ENCODE results near the gene PUDP. TPM values are rescaled to one million over a fixed set of nuclear protein-coding genes. Genes with fewer than 3 reads are reported as not detected.

Gene PUDP
- 17.0 and 17.1 TPM in 2 replicates for polyA plus RNA-seq (2013)

DNA sequence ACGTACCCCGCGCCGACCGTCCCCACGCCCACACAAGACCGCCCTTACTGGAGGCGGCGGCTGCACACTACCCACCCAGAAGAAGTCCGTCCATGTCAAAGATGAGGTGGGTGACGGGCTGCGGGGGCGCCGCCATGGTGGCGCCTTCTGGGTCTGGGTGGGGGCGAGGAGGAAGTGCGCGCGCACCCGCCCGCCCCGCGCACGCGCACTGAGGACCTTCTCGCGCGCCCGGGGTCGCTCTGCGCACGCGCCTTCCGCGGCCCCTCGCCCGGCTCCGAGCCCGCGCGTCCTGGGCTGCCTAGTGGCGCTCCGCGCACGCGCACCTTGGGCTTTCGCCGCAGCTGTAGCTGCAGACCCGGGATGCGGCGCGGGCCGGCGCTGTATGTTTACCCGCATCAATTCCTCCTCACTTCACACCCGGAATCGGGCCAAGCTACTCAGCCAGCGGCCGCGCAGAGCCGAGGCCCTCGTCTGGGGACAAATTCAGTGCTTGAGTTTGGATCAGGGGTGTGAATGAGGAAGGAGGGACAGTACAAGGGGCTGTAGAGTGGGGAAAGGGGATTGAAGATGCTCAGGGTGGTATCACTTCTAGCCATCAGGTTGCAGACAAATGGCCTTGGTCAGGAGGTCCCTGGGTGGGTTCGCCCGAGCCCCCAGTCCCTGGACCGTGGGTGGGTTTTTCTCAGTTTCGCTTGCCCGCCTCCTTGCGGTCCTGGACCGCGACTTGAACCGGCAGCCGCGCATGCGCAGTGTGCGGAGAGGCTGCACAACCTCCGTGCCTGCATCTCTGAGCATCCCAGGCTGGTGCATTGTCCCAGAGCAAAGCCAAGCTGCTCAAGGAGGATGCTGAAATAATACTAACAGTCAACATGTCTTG lies at the start of gene PUDP:
Gene PUDP (minus strand): TSS at position 176 of the 877 bp plus-strand sequence. CDS start 40 bp downstream, at position 136.
- Histone ChIP-seq H4K91ac (ENCODE audit: low read depth, low read length) (peak within 1 kb of the TSS; percentile 99), H4K12ac (ENCODE audit: low read depth, low read length) (peak within 1 kb of the TSS; percentile 97), H3K79me1 (ENCODE audit: low read length) (peaks cover 3% of the 10 kb centered on the region), H3K27me3 (ENCODE audit: insufficient read depth, low read length) (no peaks in the 10 kb centered on the region), H2BK5ac (ENCODE audit: low read depth, low read length, poor library complexity) (peak within 1 kb of the TSS; percentile 93), H3K9ac (ENCODE audit: low read length) (peak within 1 kb of the TSS; percentile 82), H3K18ac (ENCODE audit: low read length) (peak within 1 kb of the TSS; percentile 91), H3K4me1 (ENCODE audit: control insufficient read depth in 1 of 2, insufficient read depth in 2 of 2, low read length in 2 of 2) (peaks cover 0 to 3% of the 10 kb centered on the region in 2 experiments), H3K9me3 (ENCODE audit: insufficient read depth, low read depth, low read length) (no peaks in the 10 kb centered on the region), H2AK5ac (ENCODE audit: low read length) (no peak within 1 kb of the TSS), H3K4me3 (ENCODE audit: low read depth, low read length) (peak within 1 kb of the TSS; percentile 92), H2BK120ac (ENCODE audit: insufficient read depth, low read length, poor library complexity) (peak within 1 kb of the TSS; percentile 95), H3K14ac (ENCODE audit: low read length) (peak within 1 kb of the TSS; percentile 96), H3K23ac (ENCODE audit: low read length) (no peak within 1 kb of the TSS), H4K8ac (ENCODE audit: low read depth, low read length) (peak within 1 kb of the TSS; percentile 95), H2AFZ (ENCODE audit: insufficient read depth, low read length, poor library complexity) (peak within 1 kb of the TSS; percentile 85), H3K4ac (ENCODE audit: low read depth, low read length) (peak within 1 kb of the TSS; percentile 91), H3K79me2 (ENCODE audit: control insufficient read depth, insufficient read depth, low read length, poor library complexity) (peaks cover 4% of the 10 kb centered on the region), H3K4me2 (ENCODE audit: low read length) (peak within 1 kb of the TSS; percentile 81), H2BK12ac (ENCODE audit: low read length) (peak within 1 kb of the TSS; percentile 45), H3K36me3 (ENCODE audit: control insufficient read depth in 1 of 2, insufficient read depth in 2 of 2, low read length in 2 of 2) (no peaks in the 10 kb centered on the region), H3K27ac (ENCODE audit: low read depth, low read length) (peak within 1 kb of the TSS; percentile 82)
- DNase-seq, result peak; percentile 83 to 97
- no CpG with 5 or more reads among the region's 76 CpGs for WGBS (ENCODE audit: extremely low coverage, insufficient coverage, insufficient read length)

DNA sequence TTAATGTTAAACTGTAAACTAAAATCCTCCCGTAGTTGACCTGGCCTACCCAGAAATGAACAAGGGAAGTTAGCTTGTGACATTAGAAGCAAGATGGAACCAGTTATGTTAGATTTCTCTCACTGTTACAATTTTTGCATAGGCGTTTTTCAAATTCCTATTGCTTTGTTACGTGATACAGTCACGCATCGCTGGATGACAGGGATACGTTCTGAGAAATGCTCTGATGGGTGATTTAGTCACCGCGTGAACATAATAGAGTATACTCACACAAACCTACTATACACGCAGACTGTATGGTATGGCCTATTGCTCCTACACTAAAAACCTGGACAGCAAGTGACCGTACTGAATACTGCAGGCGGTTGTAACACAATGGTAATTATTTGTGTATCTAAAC lies 46.7 kb upstream of the PUDP start:
- Histone ChIP-seq H3K4ac (ENCODE audit: low read depth, low read length) (no peak overlapping the region), H4K12ac (ENCODE audit: low read depth, low read length) (no peak overlapping the region), H3K4me2 (ENCODE audit: low read length) (no peak overlapping the region), H2BK12ac (ENCODE audit: low read length) (no peak overlapping the region), H3K9ac (ENCODE audit: low read length) (no peak overlapping the region), H2AFZ (ENCODE audit: insufficient read depth, low read length, poor library complexity) (no peak overlapping the region), H3K4me1 (ENCODE audit: control insufficient read depth in 1 of 2, insufficient read depth in 2 of 2, low read length in 2 of 2) (no peaks in the 10 kb centered on the region), H3K27ac (ENCODE audit: low read depth, low read length) (no peak overlapping the region), H2BK120ac (ENCODE audit: insufficient read depth, low read length, poor library complexity) (no peak overlapping the region), H3K18ac (ENCODE audit: low read length) (no peak overlapping the region), H3K9me3 (ENCODE audit: insufficient read depth, low read depth, low read length) (no peaks in the 10 kb centered on the region), H2AK5ac (ENCODE audit: low read length) (no peak overlapping the region), H2BK5ac (ENCODE audit: low read depth, low read length, poor library complexity) (no peak overlapping the region), H3K4me3 (ENCODE audit: low read depth, low read length) (no peak overlapping the region), H3K23ac (ENCODE audit: low read length) (no peak overlapping the region), H3K36me3 (ENCODE audit: control insufficient read depth in 1 of 2, insufficient read depth in 2 of 2, low read length in 2 of 2) (no peaks in the 10 kb centered on the region), H4K8ac (ENCODE audit: low read depth, low read length) (no peak overlapping the region), H3K27me3 (ENCODE audit: insufficient read depth, low read length) (no peaks in the 10 kb centered on the region), H3K79me1 (ENCODE audit: low read length) (peaks cover 2% of the 10 kb centered on the region), H3K14ac (ENCODE audit: low read length) (no peak overlapping the region), H3K79me2 (ENCODE audit: control insufficient read depth, insufficient read depth, low read length, poor library complexity) (no peaks in the 10 kb centered on the region), H4K91ac (ENCODE audit: low read depth, low read length) (no peak overlapping the region)
- no CpG with 5 or more reads among the region's 11 CpGs for WGBS (ENCODE audit: extremely low coverage, insufficient coverage, insufficient read length)
- peak; percentile 64 to 91 for DNase-seq

DNA sequence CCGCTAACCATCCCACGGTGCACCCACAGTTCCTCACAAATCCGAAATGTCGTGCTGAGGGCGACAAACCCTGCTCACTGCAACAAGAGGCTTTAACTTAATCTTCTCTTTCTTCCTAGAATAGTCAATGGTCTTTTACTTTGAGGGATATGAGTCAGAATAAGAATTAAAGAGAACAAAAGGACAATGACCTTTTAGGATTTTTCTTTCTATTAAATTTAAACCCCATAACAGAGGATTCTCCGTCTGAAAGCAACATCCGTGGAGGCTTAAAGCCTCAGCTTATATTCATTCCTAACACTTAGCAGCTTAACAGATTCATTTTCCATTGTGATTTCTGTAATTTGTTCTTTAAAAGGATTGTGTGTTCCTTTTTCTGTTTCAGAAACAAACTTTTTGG lies 44.9 kb upstream of the PUDP start:
- Histone ChIP-seq H3K14ac (ENCODE audit: low read length) (no peak overlapping the region), H2BK120ac (ENCODE audit: insufficient read depth, low read length, poor library complexity) (no peak overlapping the region), H2AK5ac (ENCODE audit: low read length) (no peak overlapping the region), H4K8ac (ENCODE audit: low read depth, low read length) (no peak overlapping the region), H3K18ac (ENCODE audit: low read length) (no peak overlapping the region), H4K12ac (ENCODE audit: low read depth, low read length) (no peak overlapping the region), H3K36me3 (ENCODE audit: control insufficient read depth in 1 of 2, insufficient read depth in 2 of 2, low read length in 2 of 2) (no peaks in the 10 kb centered on the region), H2BK12ac (ENCODE audit: low read length) (no peak overlapping the region), H3K9me3 (ENCODE audit: insufficient read depth, low read depth, low read length) (no peaks in the 10 kb centered on the region), H3K27ac (ENCODE audit: low read depth, low read length) (no peak overlapping the region), H3K79me1 (ENCODE audit: low read length) (peaks cover 2% of the 10 kb centered on the region), H3K23ac (ENCODE audit: low read length) (no peak overlapping the region), H3K9ac (ENCODE audit: low read length) (no peak overlapping the region), H2BK5ac (ENCODE audit: low read depth, low read length, poor library complexity) (no peak overlapping the region), H3K4me1 (ENCODE audit: control insufficient read depth in 1 of 2, insufficient read depth in 2 of 2, low read length in 2 of 2) (no peaks in the 10 kb centered on the region), H3K4me3 (ENCODE audit: low read depth, low read length) (no peak overlapping the region), H3K79me2 (ENCODE audit: control insufficient read depth, insufficient read depth, low read length, poor library complexity) (no peaks in the 10 kb centered on the region), H3K4me2 (ENCODE audit: low read length) (no peak overlapping the region), H3K27me3 (ENCODE audit: insufficient read depth, low read length) (no peaks in the 10 kb centered on the region), H2AFZ (ENCODE audit: insufficient read depth, low read length, poor library complexity) (no peak overlapping the region), H4K91ac (ENCODE audit: low read depth, low read length) (no peak overlapping the region), H3K4ac (ENCODE audit: low read depth, low read length) (no peak overlapping the region)
- no CpG with 5 or more reads among the region's 7 CpGs for WGBS (ENCODE audit: extremely low coverage, insufficient coverage, insufficient read length)
- DNase-seq, result no peak

DNA sequence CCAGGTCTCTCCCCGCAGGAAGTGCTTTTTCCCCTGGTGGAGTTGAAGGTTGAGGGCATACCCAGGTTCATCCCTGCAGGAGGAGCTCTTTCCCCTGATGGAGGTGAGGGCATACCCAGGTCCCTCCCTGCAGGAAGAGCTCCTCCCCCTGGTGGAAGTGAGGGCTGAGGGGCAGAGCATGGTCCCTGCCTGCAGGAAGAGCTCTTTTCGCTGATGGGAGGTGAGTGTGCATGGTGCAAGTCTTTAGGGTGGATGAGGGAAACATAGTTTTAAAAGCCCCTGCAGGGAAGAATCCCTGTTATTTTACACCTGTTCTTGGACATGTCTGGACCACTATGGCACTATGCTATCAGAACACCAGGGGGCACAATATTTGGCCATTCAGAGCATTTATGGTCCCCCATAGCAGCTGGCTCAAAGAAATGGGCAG lies 43.7 kb upstream of the PUDP start:
- Histone ChIP-seq H3K79me1 (ENCODE audit: low read length) (peaks cover under 1% of the 10 kb centered on the region), H3K4ac (ENCODE audit: low read depth, low read length) (no peak overlapping the region), H3K4me2 (ENCODE audit: low read length) (no peak overlapping the region), H3K9me3 (ENCODE audit: insufficient read depth, low read depth, low read length) (no peaks in the 10 kb centered on the region), H4K8ac (ENCODE audit: low read depth, low read length) (no peak overlapping the region), H2BK5ac (ENCODE audit: low read depth, low read length, poor library complexity) (no peak overlapping the region), H4K91ac (ENCODE audit: low read depth, low read length) (no peak overlapping the region), H3K4me3 (ENCODE audit: low read depth, low read length) (no peak overlapping the region), H3K4me1 (ENCODE audit: control insufficient read depth in 1 of 2, insufficient read depth in 2 of 2, low read length in 2 of 2) (no peaks in the 10 kb centered on the region), H3K79me2 (ENCODE audit: control insufficient read depth, insufficient read depth, low read length, poor library complexity) (no peaks in the 10 kb centered on the region), H4K12ac (ENCODE audit: low read depth, low read length) (no peak overlapping the region), H3K18ac (ENCODE audit: low read length) (no peak overlapping the region), H2BK12ac (ENCODE audit: low read length) (no peak overlapping the region), H3K27ac (ENCODE audit: low read depth, low read length) (no peak overlapping the region), H3K9ac (ENCODE audit: low read length) (no peak overlapping the region), H2BK120ac (ENCODE audit: insufficient read depth, low read length, poor library complexity) (no peak overlapping the region), H3K14ac (ENCODE audit: low read length) (no peak overlapping the region), H3K23ac (ENCODE audit: low read length) (no peak overlapping the region), H2AK5ac (ENCODE audit: low read length) (no peak overlapping the region), H3K27me3 (ENCODE audit: insufficient read depth, low read length) (no peaks in the 10 kb centered on the region), H2AFZ (ENCODE audit: insufficient read depth, low read length, poor library complexity) (no peak overlapping the region), H3K36me3 (ENCODE audit: control insufficient read depth in 1 of 2, insufficient read depth in 2 of 2, low read length in 2 of 2) (no peaks in the 10 kb centered on the region)
- DNase-seq, result peak in 1 of 2 donors; percentile 13
- WGBS (ENCODE audit: extremely low coverage, insufficient coverage, insufficient read length), result no CpG with 5 or more reads among the region's 2 CpGs

All from trophoblast cell (in vitro differentiated cells and primary cell).